Peyer's patch (tissue), 4 donors: Measurements from ENCODE around the gene STK31. TPM values are rescaled to one million over a fixed set of nuclear protein-coding genes. Genes with fewer than 3 reads are reported as not detected.
"Not testable (repeated sequence)": the region's sequence is repeated elsewhere in the genome, so short reads cannot be mapped to it uniquely, and the experiment has no call there.

Experiments
- DNase-seq, 3 donors: peaks; one replicate each; pipeline ENCODE4 v3.0.0-alpha.2; 2017 to 2019
- H3K27ac ChIP-seq, 4 donors: fragments of 200-600 bp; sonication (generic); one replicate each; pipeline ENCODE4 v1.5.1; 2016 to 2019
- H3K27me3 ChIP-seq, 2 donors: fragments of 200-600 bp; sonication (generic); one replicate each; pipeline ENCODE4 v1.5.1; 2019
- H3K36me3 ChIP-seq, 3 donors: fragments of 200-600 bp; sonication (generic); one replicate each; pipeline ENCODE4 v1.5.1; 2016 to 2019
- H3K4me1 ChIP-seq, 4 donors: fragments of 200-600 bp; sonication (generic); one replicate each; pipeline ENCODE4 v1.5.1; 2016 to 2019
- H3K4me3 ChIP-seq, 4 donors: fragments of 200-600 bp; sonication (generic); 1 replicate in 3 of 4; 2 replicates in 1 of 4; pipeline ENCODE4 v1.5.1; 2016 to 2019; ENCODE audit warnings: mild to moderate bottlenecking in 1 of 4
- H3K9me3 ChIP-seq, 4 donors: fragments of 200-600 bp; sonication (generic); one replicate each; pipeline ENCODE4 v1.5.1; 2016 to 2019; ENCODE audit warnings: mild to moderate bottlenecking in 1 of 4
- POLR2A ChIP-seq, 2 donors: fragments of 450-650 bp; IDR thresholded peaks; one replicate each; pipeline ENCODE4 v1.5.1; 2017; ENCODE audit warnings: antibody characterized with exemption in 2 of 2, mild to moderate bottlenecking in 2 of 2, moderate library complexity in 2 of 2
- total RNA-seq, 4 donors: library from RNA; depleted of rRNA; stranded (reverse); fragments of >200 nt; gene quantifications; one replicate each; pipeline ENCODE4 v1.1.0, GENCODE V29; 2016
- TF ChIP-seq, protein P1 (sequence below), 6 experiments: fragments of 450-650 bp in 4 of 6; fragments of 200-600 bp in 2 of 6; sonication (generic) in 1 of 6; IDR thresholded peaks; one replicate each; pipeline ENCODE4 v1.5.1; 2017 to 2019; ENCODE audit warnings: antibody characterized with exemption in 6 of 6, mild to moderate bottlenecking in 3 of 6, moderate library complexity in 1 of 6

Gene STK31
- total RNA-seq, 4 donors from 2014 or later: 1.7 to 9.1 (median 2.8) TPM; not detected in 1

GRCh38 chr7:23746629-23747028 is 36.6 kb downstream of the STK31 start:
- H3K27ac ChIP-seq: no peak overlapping the region
- no peak overlapping the region for H3K4me3 ChIP-seq
- TF ChIP-seq, protein P1, sequence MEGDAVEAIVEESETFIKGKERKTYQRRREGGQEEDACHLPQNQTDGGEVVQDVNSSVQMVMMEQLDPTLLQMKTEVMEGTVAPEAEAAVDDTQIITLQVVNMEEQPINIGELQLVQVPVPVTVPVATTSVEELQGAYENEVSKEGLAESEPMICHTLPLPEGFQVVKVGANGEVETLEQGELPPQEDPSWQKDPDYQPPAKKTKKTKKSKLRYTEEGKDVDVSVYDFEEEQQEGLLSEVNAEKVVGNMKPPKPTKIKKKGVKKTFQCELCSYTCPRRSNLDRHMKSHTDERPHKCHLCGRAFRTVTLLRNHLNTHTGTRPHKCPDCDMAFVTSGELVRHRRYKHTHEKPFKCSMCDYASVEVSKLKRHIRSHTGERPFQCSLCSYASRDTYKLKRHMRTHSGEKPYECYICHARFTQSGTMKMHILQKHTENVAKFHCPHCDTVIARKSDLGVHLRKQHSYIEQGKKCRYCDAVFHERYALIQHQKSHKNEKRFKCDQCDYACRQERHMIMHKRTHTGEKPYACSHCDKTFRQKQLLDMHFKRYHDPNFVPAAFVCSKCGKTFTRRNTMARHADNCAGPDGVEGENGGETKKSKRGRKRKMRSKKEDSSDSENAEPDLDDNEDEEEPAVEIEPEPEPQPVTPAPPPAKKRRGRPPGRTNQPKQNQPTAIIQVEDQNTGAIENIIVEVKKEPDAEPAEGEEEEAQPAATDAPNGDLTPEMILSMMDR (IDR thresholded peaks at IDR 0.05): no peak
- no peak for TF ChIP-seq POLR2A (IDR thresholded peaks at IDR 0.05)
- DNase-seq: no peak
- no peaks in the 10 kb centered on the region for H3K36me3 ChIP-seq
- H3K27me3 ChIP-seq: no peaks in the 10 kb centered on the region
- H3K4me1 ChIP-seq: no peaks in the 10 kb centered on the region
- peaks cover 0 to 13% (median 2%) of the 10 kb centered on the region in 4 donors for H3K9me3 ChIP-seq

DNA sequence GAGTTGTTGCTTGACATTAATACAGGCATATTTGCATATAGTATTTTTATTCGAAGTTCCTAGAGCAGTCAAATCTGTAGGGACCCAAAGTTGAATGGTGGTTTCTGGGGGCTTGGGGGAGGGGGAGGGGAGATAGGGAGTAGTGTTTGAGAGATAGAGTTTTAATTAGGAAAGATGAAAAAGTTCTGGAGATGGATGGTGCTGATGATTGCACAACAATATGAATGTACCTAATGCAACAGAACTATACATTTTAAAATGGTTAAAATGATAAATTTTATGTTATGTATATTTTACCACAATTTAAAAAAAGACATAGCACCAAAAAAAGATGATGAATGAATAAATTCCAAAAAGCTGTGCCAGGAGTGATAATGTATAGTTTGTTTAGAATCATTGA is 41.8 kb downstream of the STK31 start:
- DNase-seq: no peak
- Histone ChIP-seq H3K27ac (no peak overlapping the region), H3K36me3 (no peaks in the 10 kb centered on the region), H3K9me3 (no peaks in the 10 kb centered on the region), H3K4me1 (no peaks in the 10 kb centered on the region), H3K27me3 (no peaks in the 10 kb centered on the region), H3K4me3 (no peak overlapping the region)
- TF ChIP-seq POLR2A (IDR thresholded peaks at IDR 0.05): no peak
- TF ChIP-seq, protein P1 (IDR thresholded peaks at IDR 0.05): no peak

GRCh38 chr7:23758839-23759238 is 48.8 kb downstream of the STK31 start:
- H3K9me3 ChIP-seq, H3K36me3 ChIP-seq, DNase-seq, H3K4me3 ChIP-seq, H3K27me3 ChIP-seq, H3K27ac ChIP-seq, H3K4me1 ChIP-seq: not testable (repeated sequence)

DNA sequence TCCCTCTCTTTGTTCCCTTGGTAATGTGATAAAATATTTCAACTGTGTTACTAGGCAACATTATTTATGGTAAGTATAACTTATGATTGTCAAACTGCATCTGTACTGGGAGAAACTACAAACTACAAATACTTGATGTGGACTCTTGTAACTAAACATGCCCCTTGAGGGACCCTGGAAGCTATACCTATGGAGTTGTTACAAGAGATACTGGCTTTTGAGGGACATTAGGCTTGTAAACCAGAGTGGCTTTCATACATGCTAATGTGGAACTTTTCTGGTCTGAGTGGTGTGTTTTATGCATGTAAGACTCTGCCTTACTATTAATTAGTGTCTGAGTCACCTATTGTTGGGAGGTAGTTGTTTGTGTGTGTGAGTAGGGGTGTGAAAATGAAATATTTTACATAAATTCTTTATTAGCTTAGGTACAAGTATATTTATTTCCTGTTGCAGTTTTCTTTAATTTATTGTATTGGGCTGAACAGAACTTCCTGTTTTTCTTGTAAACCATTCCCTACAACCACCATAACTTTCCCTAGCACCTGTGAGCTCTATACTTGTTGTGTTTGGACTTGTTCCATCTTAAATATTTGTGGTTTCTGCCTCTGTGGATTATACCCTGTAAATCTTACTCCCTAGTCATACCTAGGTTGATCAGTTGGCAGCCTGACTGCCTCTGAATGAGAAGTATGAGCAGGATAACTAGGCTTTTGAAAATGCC is 49.8 kb downstream of the STK31 start:
- DNase-seq: no peak
- H3K27ac ChIP-seq: no peak overlapping the region
- H3K27me3 ChIP-seq: no peaks in the 10 kb centered on the region

GRCh38 chr7:23765943-23766342 is 55.9 kb downstream of the STK31 start:
- no peaks in the 10 kb centered on the region for H3K9me3 ChIP-seq
- DNase-seq: no peak

More for the DNA sequence above, 49.8 kb downstream of the STK31 start:
- Histone ChIP-seq H3K36me3 (no peaks in the 10 kb centered on the region), H3K4me1 (no peaks in the 10 kb centered on the region), H3K4me3 (no peak overlapping the region), H3K9me3 (no peaks in the 10 kb centered on the region)
- TF ChIP-seq, protein P1 (IDR thresholded peaks at IDR 0.05): no peak
- no peak for TF ChIP-seq POLR2A (IDR thresholded peaks at IDR 0.05)

GRCh38 chr7:23767514-23767913 is 57.5 kb downstream of the STK31 start:
- H3K4me1 ChIP-seq: no peaks in the 10 kb centered on the region
- no peaks in the 10 kb centered on the region for H3K27me3 ChIP-seq
- no peak overlapping the region for H3K4me3 ChIP-seq
- H3K36me3 ChIP-seq: no peaks in the 10 kb centered on the region
- DNase-seq: no peak
- no peak for TF ChIP-seq POLR2A (IDR thresholded peaks at IDR 0.05)
- TF ChIP-seq, protein P1 (IDR thresholded peaks at IDR 0.05): no peak
- H3K27ac ChIP-seq: no peak overlapping the region
- H3K9me3 ChIP-seq: no peaks in the 10 kb centered on the region

More at GRCh38 chr7:23765943-23766342, 55.9 kb downstream of the STK31 start:
- no peak overlapping the region for H3K27ac ChIP-seq
- H3K27me3 ChIP-seq: no peaks in the 10 kb centered on the region
- H3K4me1 ChIP-seq: no peaks in the 10 kb centered on the region
- H3K4me3 ChIP-seq: no peak overlapping the region
- H3K36me3 ChIP-seq: no peaks in the 10 kb centered on the region
- no peak for TF ChIP-seq POLR2A (IDR thresholded peaks at IDR 0.05)
- TF ChIP-seq, protein P1 (IDR thresholded peaks at IDR 0.05): no peak
